ENCODE data around the gene XRRA1. TPM values are rescaled to one million over a fixed set of nuclear protein-coding genes. Genes with fewer than 3 reads are reported as not detected.

Gene XRRA1
- total RNA-seq, 1 experiment from 2014 or later, result 17.3 TPM

DNA sequence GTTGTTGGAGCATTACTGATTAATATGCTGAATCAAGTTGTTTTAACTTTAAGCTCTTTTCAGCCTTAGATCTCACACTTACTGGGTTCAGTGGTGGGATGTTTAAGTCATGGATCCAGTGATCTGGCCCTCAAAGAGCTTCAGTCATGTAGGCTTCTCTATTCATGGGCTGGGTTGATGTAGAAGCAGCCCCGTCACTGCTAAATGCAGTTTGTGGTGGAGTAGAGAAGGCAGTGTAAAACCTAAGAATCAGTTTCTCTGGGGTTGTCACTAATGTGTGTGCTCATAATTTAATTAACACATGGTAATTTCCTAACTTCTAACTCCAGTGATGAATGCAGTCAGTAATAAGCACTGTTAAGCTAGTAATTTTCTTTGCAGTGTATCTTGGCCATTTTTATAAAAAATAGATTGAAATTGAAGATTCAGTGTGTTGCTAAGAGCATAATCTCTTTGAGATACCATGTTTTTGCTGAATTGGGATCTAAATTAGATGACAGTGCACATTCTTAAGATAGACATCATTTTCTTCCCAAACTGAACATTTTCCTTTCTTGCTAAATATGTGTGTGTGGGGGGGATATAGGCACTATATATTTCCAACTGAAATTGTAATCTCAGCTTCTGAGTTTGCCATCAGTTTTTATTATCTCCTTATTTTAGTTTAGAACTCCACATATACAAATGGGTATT, 9.2 kb upstream of the XRRA1 start:
- Histone ChIP-seq H3K79me2 (ENCODE audit: insufficient read depth, low read length) (peaks cover 99% of the 10 kb centered on the region), H3K36me3 (ENCODE audit: control insufficient read depth in 1 of 2, insufficient read depth in 2 of 2, low read length in 2 of 2) (peaks cover 0 to 9% of the 10 kb centered on the region in 2 experiments; a peak in 2 of 4 replicates), H3K4me1 (ENCODE audit: control insufficient read depth in 1 of 2, insufficient read depth in 2 of 2, low read length in 2 of 2) (no peaks in the 10 kb centered on the region), H3K4me2 (ENCODE audit: low read length) (no peak overlapping the region), H3K27me3 (ENCODE audit: insufficient read depth, low read length) (no peaks in the 10 kb centered on the region), H3K9me3 (ENCODE audit: control insufficient read depth in 1 of 2, insufficient read depth in 1 of 2, low read depth in 1 of 2, low read length in 2 of 2) (0 out of 4 replicates have a peak, but pooled peaks cover 0 to 4% of the 10 kb centered on the region in 2 experiments), H4K20me1 (ENCODE audit: insufficient read depth) (peaks cover 11% of the 10 kb centered on the region; the same call in 1 of the 2 replicates), H3K9me2 (ENCODE audit: insufficient read depth) (0 out of 2 replicates have a peak, but pooled peaks cover 3% of the 10 kb centered on the region), H2AFZ (ENCODE audit: low read depth, low read length, poor library complexity, severe bottlenecking) (no peak overlapping the region), H3K4me3 (replicated peaks in 1 of 2; ENCODE audit: low read depth in 1 of 2, low read length in 2 of 2) (no peak overlapping the region), H3K9ac (ENCODE audit: low read length) (no peak overlapping the region), H3K27ac (ENCODE audit: low read depth, low read length) (no peak overlapping the region)
- BruUV-seq (replicated peaks), result no TSS peak
- ChIA-PET RAD21 (ENCODE audit: low non-redundant PET in 1 of 2, low total read pairs in 2 of 2, uncharacterized antibody in 2 of 2, unreplicated experiment in 2 of 2) (no interaction called here), CTCF (no interaction called here), POLR2A (no interaction called here)
- DNase-seq (ENCODE audit: low read depth, low spot score), result no peak
- intact Hi-C loops (cut with micrococcal nuclease), result no loop called here
- no peak for TF ChIP-seq JUND (IDR thresholded peaks at IDR 0.05)
- no peak for ATAC-seq

- peaks cover 14% of the 10 kb centered on the region; the same call in 1 of the 2 replicates for H4K20me1 ChIP-seq (ENCODE audit: insufficient read depth)
- ChIA-PET CTCF (no interaction called here), POLR2A (no interaction called here)
Observed at GRCh38 chr11:74956397-74957015, 7.6 kb upstream of the XRRA1 start.

More at GRCh38 chr11:74956397-74957015, 7.6 kb upstream of the XRRA1 start:
- no TSS peak for BruUV-seq (replicated peaks)
- H3K36me3 ChIP-seq (ENCODE audit: control insufficient read depth in 1 of 2, insufficient read depth in 2 of 2, low read length in 2 of 2), result peaks cover 0 to 13% of the 10 kb centered on the region in 2 experiments; a peak in 2 of 4 replicates
- no peak for ATAC-seq
- H3K4me2 ChIP-seq (ENCODE audit: low read length), result no peak overlapping the region
- no peaks in the 10 kb centered on the region for H3K27me3 ChIP-seq (ENCODE audit: insufficient read depth, low read length)
- no peak overlapping the region for H2AFZ ChIP-seq (ENCODE audit: low read depth, low read length, poor library complexity, severe bottlenecking)
- no peak overlapping the region for H3K27ac ChIP-seq (ENCODE audit: low read depth, low read length)
- H3K9me3 ChIP-seq (ENCODE audit: control insufficient read depth in 1 of 2, insufficient read depth in 1 of 2, low read depth in 1 of 2, low read length in 2 of 2), result 0 out of 4 replicates have a peak, but pooled peaks cover 0 to 4% of the 10 kb centered on the region in 2 experiments
- peaks cover 99% of the 10 kb centered on the region for H3K79me2 ChIP-seq (ENCODE audit: insufficient read depth, low read length)
- intact Hi-C loops (cut with micrococcal nuclease), result no loop called here
- no peak for DNase-seq (ENCODE audit: low read depth, low spot score)
- H3K4me3 ChIP-seq (replicated peaks in 1 of 2; ENCODE audit: low read depth in 1 of 2, low read length in 2 of 2), result no peak overlapping the region
- no peak for TF ChIP-seq MAX (IDR thresholded peaks at IDR 0.05)
- no peak for TF ChIP-seq SP1 (IDR thresholded peaks at IDR 0.05; ENCODE audit: low read depth)
- no peak for TF ChIP-seq EGR1 (IDR thresholded peaks at IDR 0.05; ENCODE audit: low read depth)
- no peak for TF ChIP-seq SIN3A (IDR thresholded peaks at IDR 0.05; ENCODE audit: low read depth)
- no peak for TF ChIP-seq ZBTB33 (IDR thresholded peaks at IDR 0.05; ENCODE audit: extremely low read depth, insufficient replicate concordance, low read length)
- TF ChIP-seq CTCF (IDR thresholded peaks at IDR 0.05 in 2 of 3, conservative IDR thresholded peaks at IDR 0.05 in 1 of 3; ENCODE audit: borderline replicate concordance in 1 of 3, insufficient read depth in 1 of 3, low read depth in 2 of 3, low read length in 2 of 3), result no peak
- no peak for TF ChIP-seq ELF1 (IDR thresholded peaks at IDR 0.05; ENCODE audit: borderline replicate concordance, low read depth)
- TF ChIP-seq SRF (IDR thresholded peaks at IDR 0.05; ENCODE audit: low read depth), result no peak
- TF ChIP-seq EZH2phosphoT487 (IDR thresholded peaks at IDR 0.05; ENCODE audit: borderline replicate concordance), result no peak
- no peak for TF ChIP-seq RAD21 (IDR thresholded peaks at IDR 0.05; ENCODE audit: low read depth)
- TF ChIP-seq POLR2A (IDR thresholded peaks at IDR 0.05; ENCODE audit: borderline replicate concordance, extremely low read depth, insufficient read depth, insufficient read length), result no peak
- TF ChIP-seq ZFX (IDR thresholded peaks at IDR 0.05), result no peak
- TF ChIP-seq CEBPB (IDR thresholded peaks at IDR 0.05; ENCODE audit: low read depth), result no peak
- TF ChIP-seq YY1 (IDR thresholded peaks at IDR 0.05; ENCODE audit: extremely low read depth, insufficient replicate concordance, low read depth, low read length), result no peak
- TF ChIP-seq FOSL1 (IDR thresholded peaks at IDR 0.05; ENCODE audit: low read depth), result no peak
- no peak for TF ChIP-seq TCF7L2 (IDR thresholded peaks at IDR 0.05; ENCODE audit: borderline replicate concordance, extremely low read depth, insufficient read depth, insufficient read length)
- H3K9ac ChIP-seq (ENCODE audit: low read length), result no peak overlapping the region
- H3K4me1 ChIP-seq (ENCODE audit: control insufficient read depth in 1 of 2, insufficient read depth in 2 of 2, low read length in 2 of 2), result no peaks in the 10 kb centered on the region
- RAD21 ChIA-PET (ENCODE audit: low non-redundant PET in 1 of 2, low total read pairs in 2 of 2, uncharacterized antibody in 2 of 2, unreplicated experiment in 2 of 2), result no interaction called here
- H3K9me2 ChIP-seq (ENCODE audit: insufficient read depth), result 0 out of 2 replicates have a peak, but pooled peaks cover 3% of the 10 kb centered on the region
